ENCODE results near the gene NKX6-1.

Gene NKX6-1

DNA sequence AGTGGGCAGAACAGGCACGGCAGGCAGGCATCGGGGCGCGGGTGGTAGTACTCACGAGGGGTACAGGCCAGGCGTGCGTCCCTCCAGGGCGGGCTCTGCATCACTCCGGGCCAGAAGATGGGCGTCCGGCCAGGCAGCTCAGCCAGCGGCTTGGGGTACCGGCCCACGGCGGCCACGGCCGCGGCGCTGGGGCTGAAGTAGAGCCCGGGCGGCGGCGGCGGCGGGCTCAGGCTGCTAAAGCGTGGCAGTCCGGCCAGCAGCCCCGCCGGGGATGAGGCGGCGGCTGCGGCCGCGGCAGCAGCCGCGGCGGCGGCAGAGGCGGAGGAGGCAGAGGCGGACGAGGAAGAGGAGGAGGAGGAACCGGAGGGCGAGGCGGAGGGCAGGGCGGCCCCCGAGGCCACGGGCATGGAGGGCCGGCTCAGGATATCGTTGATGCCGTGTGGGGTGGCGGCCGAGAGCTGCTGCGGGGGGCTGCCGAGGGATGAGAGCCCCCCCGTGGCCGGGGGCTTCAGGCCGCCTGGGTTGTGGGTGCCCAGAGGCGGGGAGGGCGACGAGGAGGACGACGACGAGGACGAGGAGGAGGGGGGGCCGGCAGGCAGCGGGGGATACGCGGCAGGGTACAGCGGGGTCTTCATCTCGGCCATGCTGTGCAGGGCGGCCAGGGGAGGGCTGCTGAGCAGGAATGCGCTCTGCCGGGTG, 1.4 kb downstream of the NKX6-1 start:
- no peak for DNase-seq

GRCh38 chr4:84496706-84497503, 2.2 kb downstream of the NKX6-1 start:
- DNase-seq: no peak

- DNase-seq: no peak
Measured at GRCh38 chr4:84496331-84496705, 2.8 kb downstream of the NKX6-1 start.

DNA sequence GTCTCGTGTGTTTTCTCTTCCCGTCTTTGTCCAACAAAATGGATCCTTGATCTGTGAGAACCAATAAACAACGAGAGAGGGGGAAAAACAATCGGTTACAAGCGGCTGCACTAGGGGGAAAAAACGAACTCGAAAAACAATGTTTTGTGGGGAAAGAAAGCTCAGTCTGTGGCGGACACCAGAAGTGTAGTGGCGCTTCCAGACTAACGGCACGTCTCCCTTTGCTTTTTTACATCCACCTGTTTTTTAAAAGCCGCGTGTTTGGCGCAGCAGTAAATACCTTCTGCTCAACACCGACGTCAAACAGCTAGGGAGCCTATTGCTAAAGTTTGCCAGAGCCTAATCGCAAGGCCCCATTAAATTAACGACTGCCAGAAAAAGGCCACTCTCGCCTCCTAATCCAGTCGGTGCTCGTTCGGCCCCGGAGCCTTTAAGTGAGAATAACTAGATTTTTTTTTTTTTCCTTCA, 3.3 kb downstream of the NKX6-1 start:
- no peak for DNase-seq

GRCh38 chr4:84495118-84495793, 3.8 kb downstream of the NKX6-1 start:
- no peak for DNase-seq

- DNase-seq: no peak
Measured at GRCh38 chr4:84494531-84494930, 4.6 kb downstream of the NKX6-1 start.

GRCh38 chr4:84494076-84494475, 5.0 kb downstream of the NKX6-1 start:
- DNase-seq: no peak

DNA sequence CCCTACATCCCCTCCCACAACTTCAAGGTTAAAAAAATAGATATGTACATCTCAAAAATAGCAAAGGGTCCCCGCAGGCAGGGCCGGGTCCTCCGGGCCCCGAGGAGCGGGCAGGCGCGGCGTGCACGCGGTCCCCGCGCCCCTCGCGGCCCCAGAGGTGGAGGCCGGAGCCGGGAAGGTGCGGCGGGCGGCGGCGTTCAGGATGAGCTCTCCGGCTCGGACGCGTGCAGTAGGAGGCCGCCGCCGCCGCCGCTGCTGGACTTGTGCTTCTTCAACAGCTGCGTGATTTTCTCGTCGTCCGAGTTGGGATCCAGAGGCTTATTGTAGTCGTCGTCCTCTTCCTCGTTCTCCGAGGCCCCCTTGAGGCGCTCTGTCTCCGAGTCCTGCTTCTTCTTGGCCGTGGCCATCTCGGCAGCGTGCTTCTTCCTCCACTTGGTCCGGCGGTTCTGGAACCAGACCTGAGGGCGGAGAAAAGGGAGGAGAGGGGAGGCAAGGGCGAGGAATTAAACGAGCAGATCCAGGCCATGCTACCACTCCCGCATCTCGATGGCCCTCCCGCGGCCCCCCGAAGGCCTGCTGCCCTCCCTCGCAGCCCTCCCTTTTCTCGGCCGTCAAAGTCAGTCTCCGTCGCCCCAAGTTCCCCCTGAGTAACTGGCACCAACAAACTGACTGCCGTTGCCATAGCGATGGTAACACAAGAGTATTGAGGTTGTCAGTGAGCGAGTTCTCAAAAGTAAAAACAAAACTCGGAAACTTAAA, 5.8 kb downstream of the NKX6-1 start:
- DNase-seq: peak; percentile 24

DNA sequence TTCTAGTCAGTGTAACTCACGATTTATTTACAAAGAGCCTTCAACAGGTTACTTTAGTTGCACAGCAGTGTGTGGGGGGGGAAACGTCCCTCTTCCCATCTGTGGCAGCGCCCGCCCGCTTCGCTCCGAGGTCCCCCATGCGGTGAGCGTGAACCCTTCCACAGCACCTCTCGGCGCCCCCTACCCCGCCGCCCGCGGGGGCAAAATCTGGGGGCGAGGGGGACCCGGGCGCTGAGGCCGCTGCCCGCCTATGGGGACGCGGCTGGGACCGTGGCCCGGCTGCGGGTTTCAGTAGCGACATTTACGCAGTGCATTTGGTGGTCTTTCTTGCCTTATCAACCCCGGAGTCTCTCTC, 6.4 kb downstream of the NKX6-1 start:
- no peak for DNase-seq

DNA sequence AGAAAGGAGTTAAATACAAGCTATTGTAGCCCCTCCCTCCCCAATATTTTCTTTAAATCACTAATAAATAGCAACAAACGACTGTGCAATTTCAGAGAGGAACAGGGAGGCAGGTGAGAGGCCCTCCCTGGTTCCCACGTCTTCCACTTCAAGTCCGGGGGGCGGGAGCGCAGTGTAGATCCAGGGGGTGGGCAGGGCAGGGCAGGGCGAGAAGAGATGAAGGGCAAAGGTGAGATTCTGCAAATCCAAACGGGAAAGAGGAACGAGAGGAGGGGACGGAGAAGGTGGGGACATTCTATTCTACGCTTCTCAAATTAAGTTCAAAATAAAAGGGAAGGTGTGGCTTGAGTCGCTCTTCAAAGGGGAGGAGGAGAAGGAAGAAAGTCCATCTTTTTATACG, 6.8 kb downstream of the NKX6-1 start:
- DNase-seq: no peak

GRCh38 chr4:84491481-84491880, 7.6 kb downstream of the NKX6-1 start:
- no peak for DNase-seq

- no peak for DNase-seq
Measured at GRCh38 chr4:84490663-84491062, 8.4 kb downstream of the NKX6-1 start.

- DNase-seq: no peak
Measured at GRCh38 chr4:84484236-84484635, 14.9 kb downstream of the NKX6-1 start.

- no peak for DNase-seq
Measured at GRCh38 chr4:84483688-84484087, 15.4 kb downstream of the NKX6-1 start.

DNA sequence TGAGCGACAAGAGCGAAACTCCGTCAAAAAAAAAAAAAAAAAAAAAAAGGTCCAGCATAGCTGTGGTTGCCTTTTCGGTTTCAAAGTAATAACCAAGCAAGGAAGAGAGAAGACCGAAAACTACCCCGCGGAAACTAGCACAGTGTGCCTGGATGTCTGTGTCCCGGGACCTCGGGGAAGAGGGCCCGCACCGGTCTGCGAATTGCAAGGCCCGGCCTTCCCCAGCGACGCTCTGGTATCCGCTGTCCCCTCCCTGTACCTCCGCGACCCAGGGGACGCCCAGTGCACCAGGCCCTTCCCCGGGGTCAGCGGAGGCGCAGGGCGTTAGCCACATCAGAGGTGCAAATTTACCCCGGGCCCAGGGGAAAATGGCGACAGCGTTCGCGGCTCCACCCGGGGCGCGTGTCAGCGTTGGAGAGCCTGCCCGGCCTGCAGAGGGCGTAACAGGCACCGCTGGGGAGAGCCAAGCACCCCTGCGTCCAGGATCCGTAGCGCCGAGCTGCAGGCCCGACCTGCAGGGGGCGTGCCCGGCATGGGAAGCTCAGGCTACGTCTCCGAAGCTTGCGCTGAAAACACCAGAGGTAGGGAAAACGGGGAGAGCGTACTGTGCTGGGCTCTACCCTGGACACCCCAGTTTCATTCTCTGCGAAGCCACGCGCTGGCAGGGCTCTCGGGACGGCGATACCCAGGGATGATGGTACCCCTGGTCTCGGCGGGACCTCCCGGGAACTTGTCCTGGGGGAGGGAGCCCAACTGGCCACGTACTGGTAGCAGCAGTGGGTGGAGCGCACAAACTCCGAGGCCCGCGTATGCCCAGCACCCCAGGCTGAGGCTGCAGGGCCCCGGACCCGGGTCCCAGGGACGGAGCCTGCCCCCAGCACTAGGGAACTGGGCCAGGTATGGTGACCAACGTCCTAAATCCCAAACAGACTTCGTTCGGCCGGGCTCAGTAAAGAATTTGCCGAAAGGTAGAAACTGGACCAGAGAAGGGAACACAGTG, 16.2 kb downstream of the NKX6-1 start:
- no peak for DNase-seq

- DNase-seq: no peak
Measured at GRCh38 chr4:84481860-84482245, 17.2 kb downstream of the NKX6-1 start.

DNA sequence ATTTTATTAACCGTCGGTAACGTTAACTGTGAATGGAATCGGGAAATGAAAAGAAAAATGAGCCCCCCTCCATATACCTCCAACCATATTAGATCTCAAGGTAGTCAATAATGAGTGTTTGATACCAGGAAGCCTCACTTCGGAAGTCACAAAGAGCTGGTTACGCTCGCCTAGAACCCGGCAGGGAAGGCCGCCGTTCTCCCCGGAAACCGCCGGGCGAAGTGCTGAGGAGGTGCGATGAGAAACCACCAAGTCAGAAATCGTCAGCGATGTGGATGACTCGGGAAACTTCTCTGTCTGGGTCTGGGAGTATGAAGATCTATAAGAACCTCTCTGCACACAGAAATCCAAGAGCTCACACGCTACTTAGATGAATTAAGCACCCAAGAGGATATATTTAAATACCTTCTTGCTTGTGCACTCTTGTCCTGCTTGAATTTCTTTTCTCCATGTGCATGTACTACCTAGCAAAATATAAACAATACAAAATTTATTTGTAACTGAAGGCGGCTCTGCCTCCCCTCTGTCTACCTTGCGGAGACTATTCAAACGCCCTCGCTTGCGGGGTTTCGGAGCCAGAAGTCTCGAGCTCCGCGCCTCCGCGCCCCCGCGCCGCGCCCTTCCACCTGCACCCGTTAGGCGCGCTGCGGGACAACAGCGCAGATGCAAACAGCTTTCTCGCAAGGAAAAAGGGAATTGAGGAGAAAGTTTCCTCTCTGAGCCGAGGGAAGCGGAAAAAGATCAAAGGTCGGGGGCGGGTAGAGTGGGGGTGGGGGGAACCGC, 17.8 kb downstream of the NKX6-1 start:
- DNase-seq: no peak

DNA sequence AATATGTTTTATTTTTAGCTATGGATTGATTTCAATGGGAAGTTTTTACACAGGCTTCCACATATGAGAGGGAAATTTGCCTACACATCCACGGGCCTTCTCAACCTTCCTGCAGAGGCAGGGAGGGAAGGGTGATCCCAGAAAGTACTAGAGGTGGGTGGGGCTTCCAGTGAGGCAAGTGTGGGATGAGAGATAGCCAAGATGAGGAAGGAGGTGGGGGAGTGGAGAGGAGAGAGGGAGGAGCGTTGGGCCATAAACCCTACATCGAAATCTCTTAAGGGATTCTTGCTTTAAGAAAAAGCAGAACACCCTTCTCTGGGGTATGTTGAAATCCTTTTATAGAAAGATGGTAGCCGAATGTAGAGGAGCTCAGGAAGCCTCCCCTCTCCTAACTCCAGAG, 19.0 kb downstream of the NKX6-1 start:
- DNase-seq: no peak

GRCh38 chr4:84479663-84480062, 19.4 kb downstream of the NKX6-1 start:
- no peak for DNase-seq

DNA sequence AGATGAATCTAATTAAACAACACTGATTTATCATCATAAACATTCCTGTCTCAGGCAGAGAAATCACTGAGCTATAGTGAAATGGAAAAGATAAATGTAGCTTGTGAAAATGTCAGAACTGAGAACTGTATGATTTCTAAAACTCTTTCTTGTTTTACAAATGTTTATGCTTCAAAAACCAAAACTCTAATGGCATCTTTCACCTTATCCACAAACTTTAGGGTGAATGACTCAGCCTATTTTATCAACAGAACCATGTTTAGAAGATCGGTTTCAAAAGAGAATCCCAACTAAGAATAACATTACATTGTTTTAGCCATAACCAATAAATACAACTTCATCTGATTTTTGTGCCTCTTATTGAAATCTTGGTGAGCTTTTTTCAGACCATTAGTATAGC, 21.4 kb downstream of the NKX6-1 start:
- DNase-seq: no peak

DNA sequence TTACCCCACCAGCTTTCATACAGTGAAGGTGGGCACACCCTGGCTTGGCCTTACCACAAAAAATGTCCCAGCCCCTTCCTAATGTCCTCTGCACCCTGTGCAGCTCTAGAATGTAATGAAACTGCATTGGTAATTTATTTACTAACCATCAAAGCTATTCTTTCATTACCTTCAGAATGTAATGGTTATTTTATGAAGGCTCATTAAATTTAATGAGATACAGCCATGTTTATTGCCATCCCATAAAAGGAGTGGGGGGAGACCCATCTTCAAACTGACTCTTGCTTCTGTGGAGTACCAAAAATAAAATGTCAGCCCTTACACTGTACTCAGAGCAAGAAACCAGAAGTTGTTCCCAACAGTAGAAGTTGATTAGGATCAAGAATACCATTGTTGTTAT, 25.0 kb downstream of the NKX6-1 start:
- DNase-seq: no peak

Data from fibroblast of skin of right quadriceps (primary cell).